Measurements from ENCODE around the gene IFI27.

The IFI27 gene

DNA sequence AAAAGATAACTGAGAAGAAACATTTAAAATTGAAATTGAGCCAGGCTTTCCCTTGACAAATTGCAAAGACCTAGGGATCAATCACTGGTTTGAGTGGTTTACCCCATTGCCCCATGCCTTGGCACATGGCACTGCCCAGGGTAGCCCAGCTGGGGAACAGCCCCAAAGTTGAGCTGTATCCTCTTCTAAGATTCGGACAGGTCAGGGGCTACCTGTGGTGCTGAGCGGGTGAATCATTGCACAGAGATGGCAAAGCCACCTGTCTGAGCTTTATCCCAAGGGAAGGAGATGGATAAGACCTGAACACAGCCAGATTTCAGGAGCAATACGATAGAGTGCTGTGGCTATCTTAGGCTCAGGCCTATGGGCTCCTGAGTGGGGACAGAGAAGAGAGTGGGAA lies 11.9 kb downstream of the IFI27 start:
- H3K4me2 ChIP-seq (ENCODE audit: low read depth, low read length, poor library complexity, severe bottlenecking): no peak overlapping the region
- H3K27me3 ChIP-seq (ENCODE audit: insufficient read depth, low read length, poor library complexity, severe bottlenecking): no peaks in the 10 kb centered on the region
- H4K20me1 ChIP-seq (ENCODE audit: insufficient read depth, low read length, poor library complexity, severe bottlenecking): no peaks in the 10 kb centered on the region
- no peak overlapping the region for H2AFZ ChIP-seq (ENCODE audit: low read length)
- H3K36me3 ChIP-seq (ENCODE audit: insufficient read depth, low read length): no peaks in the 10 kb centered on the region
- no peaks in the 10 kb centered on the region for H3K9me2 ChIP-seq (replicated peaks; ENCODE audit: low read depth, low read length)
- no peaks in the 10 kb centered on the region for H3K4me1 ChIP-seq (ENCODE audit: insufficient read depth, low read length, poor library complexity, severe bottlenecking)
- H3K9me3 ChIP-seq (ENCODE audit: insufficient read depth, low read depth, low read length): no peaks in the 10 kb centered on the region
- H3K79me2 ChIP-seq (ENCODE audit: insufficient read depth, low read length): no peaks in the 10 kb centered on the region
- no peak overlapping the region for H3K9ac ChIP-seq (ENCODE audit: low read depth, low read length, poor library complexity, severe bottlenecking)
- no peak overlapping the region for H3K4me3 ChIP-seq (ENCODE audit: low read length, poor library complexity, severe bottlenecking)
- H3F3A ChIP-seq (ENCODE audit: low read depth): no peaks in the 10 kb centered on the region
- TF ChIP-seq CTCF (conservative IDR thresholded peaks at IDR 0.05; ENCODE audit: low read length) (no peak), EZH2phosphoT487 (IDR thresholded peaks at IDR 0.05; ENCODE audit: borderline replicate concordance) (no peak)

DNA sequence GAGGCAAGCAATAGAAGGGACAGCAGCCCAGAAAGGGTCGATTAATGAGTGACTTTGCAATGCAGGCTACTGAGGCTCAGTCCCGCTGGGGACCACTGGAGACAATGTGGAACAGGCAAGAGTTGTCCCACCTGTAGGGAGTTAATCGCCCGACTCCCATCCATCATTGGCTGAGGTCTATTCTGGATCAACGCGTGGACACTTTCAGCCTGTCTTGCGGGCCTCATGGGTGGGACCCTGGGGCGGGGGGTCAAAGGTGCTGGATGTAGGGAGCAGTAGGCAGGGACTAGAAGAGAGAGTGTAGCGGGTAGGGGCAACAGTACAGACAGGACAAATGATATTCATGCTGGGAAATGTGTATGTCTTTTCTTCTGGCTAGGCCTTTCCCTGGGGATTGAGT lies 12.8 kb downstream of the IFI27 start:
- Histone ChIP-seq H4K20me1 (ENCODE audit: insufficient read depth, low read length, poor library complexity, severe bottlenecking) (no peaks in the 10 kb centered on the region), H2AFZ (ENCODE audit: low read length) (no peak overlapping the region), H3K9ac (ENCODE audit: low read depth, low read length, poor library complexity, severe bottlenecking) (no peak overlapping the region), H3K4me3 (ENCODE audit: low read length, poor library complexity, severe bottlenecking) (no peak overlapping the region), H3K4me2 (ENCODE audit: low read depth, low read length, poor library complexity, severe bottlenecking) (no peak overlapping the region), H3K4me1 (ENCODE audit: insufficient read depth, low read length, poor library complexity, severe bottlenecking) (no peaks in the 10 kb centered on the region), H3F3A (ENCODE audit: low read depth) (no peaks in the 10 kb centered on the region), H3K9me3 (ENCODE audit: insufficient read depth, low read depth, low read length) (no peaks in the 10 kb centered on the region), H3K79me2 (ENCODE audit: insufficient read depth, low read length) (no peaks in the 10 kb centered on the region), H3K9me2 (replicated peaks; ENCODE audit: low read depth, low read length) (no peaks in the 10 kb centered on the region), H3K27me3 (ENCODE audit: insufficient read depth, low read length, poor library complexity, severe bottlenecking) (no peaks in the 10 kb centered on the region), H3K36me3 (ENCODE audit: insufficient read depth, low read length) (no peaks in the 10 kb centered on the region)
- TF ChIP-seq EZH2phosphoT487 (IDR thresholded peaks at IDR 0.05; ENCODE audit: borderline replicate concordance) (no peak), CTCF (conservative IDR thresholded peaks at IDR 0.05; ENCODE audit: low read length) (no peak)

- Histone ChIP-seq H3K9me3 (ENCODE audit: insufficient read depth, low read depth, low read length) (no peaks in the 10 kb centered on the region), H3K79me2 (ENCODE audit: insufficient read depth, low read length) (no peaks in the 10 kb centered on the region), H3K4me3 (ENCODE audit: low read length, poor library complexity, severe bottlenecking) (no peak overlapping the region), H3F3A (ENCODE audit: low read depth) (no peaks in the 10 kb centered on the region), H3K27me3 (ENCODE audit: insufficient read depth, low read length, poor library complexity, severe bottlenecking) (no peaks in the 10 kb centered on the region), H3K9me2 (replicated peaks; ENCODE audit: low read depth, low read length) (no peaks in the 10 kb centered on the region), H3K4me1 (ENCODE audit: insufficient read depth, low read length, poor library complexity, severe bottlenecking) (no peaks in the 10 kb centered on the region), H4K20me1 (ENCODE audit: insufficient read depth, low read length, poor library complexity, severe bottlenecking) (no peaks in the 10 kb centered on the region), H3K36me3 (ENCODE audit: insufficient read depth, low read length) (no peaks in the 10 kb centered on the region), H3K4me2 (ENCODE audit: low read depth, low read length, poor library complexity, severe bottlenecking) (no peak overlapping the region), H2AFZ (ENCODE audit: low read length) (no peak overlapping the region), H3K9ac (ENCODE audit: low read depth, low read length, poor library complexity, severe bottlenecking) (no peak overlapping the region)
- no peak for TF ChIP-seq CTCF (conservative IDR thresholded peaks at IDR 0.05; ENCODE audit: low read length)
- no peak for TF ChIP-seq EZH2phosphoT487 (IDR thresholded peaks at IDR 0.05; ENCODE audit: borderline replicate concordance)
Observed at GRCh38 chr14:94123868-94124267, 13.3 kb downstream of the IFI27 start.
